GM18907 (cell line): ENCODE results near the gene SLCO2A1.
"Not testable (repeated sequence)": the region's sequence is repeated elsewhere in the genome, so short reads cannot be mapped to it uniquely, and the experiment has no call there.

Experiments used
- ATAC-seq: cut with Tn5 transposase; IDR thresholded peaks from one replicate; pipeline ENCODE4 v1.9.1; 2021; ENCODE audit warnings: mild to moderate bottlenecking, moderate library complexity; ENCODE audit not compliant: unreplicated experiment

The SLCO2A1 gene

DNA sequence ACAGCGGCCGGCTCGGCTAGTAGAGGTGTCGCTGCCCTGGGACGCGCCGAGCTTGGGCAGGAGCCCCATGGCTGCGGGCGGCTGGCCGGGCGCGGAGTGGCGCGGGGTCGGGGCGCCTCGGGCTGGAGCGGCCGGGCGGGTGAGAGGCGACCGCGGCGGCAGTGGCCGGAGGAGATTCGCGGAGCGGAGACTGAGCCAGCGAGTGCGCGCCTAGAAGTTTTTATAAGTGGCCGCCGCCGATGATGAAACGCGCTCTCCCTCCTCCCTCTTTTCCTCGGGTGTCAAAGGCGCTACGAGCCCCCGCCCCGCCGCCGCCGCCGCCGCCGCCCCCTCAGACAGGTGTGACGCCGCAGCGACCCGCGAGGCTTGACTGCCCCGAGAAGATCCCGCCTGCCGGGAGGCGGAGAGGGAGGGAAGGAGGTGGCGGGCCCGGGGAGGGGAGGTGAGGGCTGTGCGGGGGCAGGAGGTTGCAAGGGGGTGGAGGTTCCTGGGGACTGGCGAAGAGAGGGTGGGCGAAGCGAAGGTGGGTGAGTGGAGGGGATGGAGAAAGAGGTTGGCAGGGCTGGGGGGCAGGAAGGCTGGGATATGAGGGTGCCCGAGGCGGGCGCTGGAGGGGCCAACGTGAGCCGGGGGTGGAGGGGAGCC lies at the start of gene SLCO2A1:
Gene SLCO2A1 (minus strand): TSS at position 192 of the 645 bp plus-strand sequence. CDS start 123 bp downstream, at position 69.
- no peak for ATAC-seq

DNA sequence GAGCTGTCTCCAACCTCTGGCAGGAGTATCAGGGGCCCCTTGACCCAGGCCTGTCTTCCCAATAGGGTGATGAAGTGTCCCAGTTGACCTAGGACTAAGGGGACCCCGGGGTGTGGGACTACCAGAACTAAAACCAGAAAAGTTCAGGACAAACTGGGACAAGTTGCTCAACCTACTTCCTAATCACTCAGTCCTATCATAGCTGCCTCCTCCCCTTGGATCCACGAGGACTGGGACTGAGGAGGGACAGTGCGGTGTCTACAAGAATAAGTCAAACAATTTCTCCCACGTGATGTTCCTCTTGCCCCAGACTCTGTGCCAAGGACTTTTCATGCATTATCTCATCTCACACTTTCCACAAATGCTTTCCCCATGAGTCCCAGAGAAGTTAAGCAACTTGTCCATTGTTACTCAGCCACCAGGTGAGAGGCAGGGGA lies 49.4 kb upstream of the SLCO2A1 start:
- no peak for ATAC-seq

DNA sequence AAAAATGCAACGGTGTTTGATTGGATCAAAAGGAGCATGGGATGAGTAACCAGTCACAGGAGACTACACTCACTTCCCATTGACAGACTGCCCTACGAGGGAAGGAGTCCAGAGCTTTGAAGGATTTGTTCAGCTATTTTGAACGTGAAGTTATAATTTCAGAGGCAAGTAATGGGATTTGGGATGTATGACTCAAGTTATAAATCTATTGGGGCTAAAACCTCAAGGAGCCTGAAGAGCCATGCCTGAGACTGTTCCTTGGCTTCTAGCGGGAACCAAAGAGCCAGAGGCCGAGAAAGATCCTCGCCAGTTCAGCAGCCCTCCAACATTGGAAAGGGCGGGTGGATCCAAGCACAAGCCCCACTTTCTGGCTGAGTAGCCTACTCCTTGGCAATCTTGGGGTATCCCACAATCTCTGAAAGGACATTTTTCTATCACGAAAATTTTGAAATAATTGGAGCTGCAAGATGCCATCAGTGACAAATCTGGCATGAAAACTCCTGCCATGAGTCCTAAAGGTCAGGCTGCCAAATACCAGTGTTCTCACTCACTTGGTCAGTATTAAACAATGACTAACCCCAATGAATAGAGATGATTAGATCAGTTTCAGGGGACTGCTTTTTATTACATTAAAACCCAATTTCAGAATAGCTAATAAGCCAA lies 48.6 kb upstream of the SLCO2A1 start:
- no peak for ATAC-seq

DNA sequence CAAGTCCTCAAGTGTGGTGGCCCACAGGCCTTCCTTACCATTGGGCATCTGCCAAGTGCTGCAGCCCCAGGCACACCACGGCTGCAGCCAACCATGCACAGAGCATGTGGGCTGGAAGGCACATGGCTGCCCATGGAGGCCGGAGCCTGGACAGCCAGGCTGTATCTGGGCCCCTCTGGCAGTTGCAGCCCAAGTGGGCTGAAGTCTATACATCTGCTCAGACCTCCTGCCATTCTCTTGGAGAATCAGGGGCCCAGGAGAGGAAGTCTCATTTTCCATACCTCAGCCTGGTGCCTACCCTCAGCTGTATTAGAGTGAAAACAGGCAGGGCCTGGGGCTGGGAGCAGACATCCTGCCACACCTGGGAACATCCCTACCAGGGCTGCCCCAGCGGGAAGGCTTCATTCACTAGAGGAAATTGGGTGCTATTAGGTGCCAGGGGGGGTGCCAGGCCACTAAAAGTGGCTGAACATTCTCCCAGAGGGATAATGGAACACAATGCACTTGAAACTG lies 48.0 kb upstream of the SLCO2A1 start:
- no peak for ATAC-seq

DNA sequence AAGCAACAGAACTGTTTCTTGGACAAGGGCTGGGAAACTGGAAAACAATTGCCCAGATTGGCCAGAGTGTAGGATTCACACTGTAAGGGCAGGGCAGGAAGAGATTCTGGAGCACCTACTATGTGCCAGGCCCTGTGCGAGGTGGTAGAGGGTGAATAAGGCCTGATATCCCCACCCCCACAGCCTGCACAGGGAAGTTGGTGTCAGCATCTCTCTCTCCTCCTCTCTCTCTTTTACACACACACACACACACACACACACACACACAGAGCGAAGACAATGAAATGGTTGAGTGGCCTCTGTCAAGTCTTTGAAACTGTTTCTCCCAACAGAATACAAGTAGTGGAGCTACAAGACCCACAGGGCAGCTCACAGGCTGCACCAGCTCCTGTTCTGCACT lies 47.1 kb upstream of the SLCO2A1 start:
- no peak for ATAC-seq

DNA sequence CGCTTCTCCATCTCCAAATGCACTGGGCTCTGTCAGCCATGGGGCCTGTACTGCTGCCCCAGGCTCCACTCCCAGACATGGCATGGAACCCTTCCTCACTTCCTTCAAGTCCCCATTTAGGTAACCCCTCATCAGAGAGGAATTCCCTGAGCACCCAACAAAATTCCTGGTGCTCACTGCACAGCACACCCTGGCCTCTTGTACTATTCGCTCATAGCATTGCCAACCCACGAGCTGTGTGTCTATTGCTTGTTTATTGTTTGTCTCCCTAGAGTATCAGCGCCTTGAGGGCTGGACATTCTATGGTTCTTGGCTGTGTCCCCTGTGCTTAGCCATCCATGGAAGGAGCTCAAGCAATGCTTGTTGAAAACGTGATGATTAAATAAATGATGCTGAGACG lies 46.1 kb upstream of the SLCO2A1 start:
- no peak for ATAC-seq

DNA sequence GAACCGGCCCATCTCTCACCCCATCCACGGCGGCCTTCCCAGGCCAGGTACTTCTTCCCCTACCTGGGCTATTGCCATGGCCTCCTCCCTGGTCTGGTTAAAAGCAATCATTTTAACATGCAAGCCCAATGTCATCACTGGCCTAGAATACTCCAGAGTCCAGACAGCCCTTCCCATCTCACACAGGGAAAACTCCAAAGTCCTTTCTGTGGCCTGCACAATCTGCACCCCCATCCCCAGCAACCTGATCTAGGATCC lies 45.8 kb upstream of the SLCO2A1 start:
- ATAC-seq, result no peak

DNA sequence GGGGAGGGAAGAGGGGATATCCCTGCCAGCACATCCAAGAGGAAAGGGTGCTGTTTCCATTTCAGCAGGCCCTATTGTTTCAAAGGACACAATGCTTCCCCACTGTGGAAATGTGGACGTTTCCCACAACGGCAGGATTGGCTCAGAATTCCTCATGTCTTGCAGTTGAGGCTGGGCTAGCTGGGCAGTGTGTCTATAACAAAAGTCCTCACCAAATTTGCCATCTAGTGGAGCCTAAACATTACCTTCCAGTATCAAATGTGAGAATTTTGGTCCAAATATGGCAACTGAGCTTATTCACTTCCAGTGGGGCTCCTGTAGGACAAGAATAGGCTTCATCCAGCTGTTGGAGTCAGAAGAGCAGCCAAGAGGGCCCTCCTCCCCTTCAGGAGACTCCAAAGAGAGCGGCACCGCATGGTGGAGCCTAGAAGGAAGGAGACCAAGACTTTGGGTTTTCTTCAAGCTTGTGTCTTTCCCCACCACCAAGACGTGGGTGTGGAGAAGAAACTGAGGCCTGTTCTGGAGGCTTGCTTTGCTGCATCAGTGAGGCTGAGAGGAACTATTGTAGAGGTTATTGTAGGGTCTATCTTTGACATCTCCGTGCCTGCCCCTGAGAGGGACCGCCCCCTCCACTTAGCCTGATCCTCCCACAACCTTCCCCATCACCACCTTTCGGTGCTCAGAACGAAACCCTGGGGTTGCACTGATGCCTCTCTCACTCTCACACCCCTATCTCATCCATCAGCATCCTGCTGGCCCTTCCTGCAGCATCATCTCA lies 45.3 kb upstream of the SLCO2A1 start:
- ATAC-seq, result no peak

DNA sequence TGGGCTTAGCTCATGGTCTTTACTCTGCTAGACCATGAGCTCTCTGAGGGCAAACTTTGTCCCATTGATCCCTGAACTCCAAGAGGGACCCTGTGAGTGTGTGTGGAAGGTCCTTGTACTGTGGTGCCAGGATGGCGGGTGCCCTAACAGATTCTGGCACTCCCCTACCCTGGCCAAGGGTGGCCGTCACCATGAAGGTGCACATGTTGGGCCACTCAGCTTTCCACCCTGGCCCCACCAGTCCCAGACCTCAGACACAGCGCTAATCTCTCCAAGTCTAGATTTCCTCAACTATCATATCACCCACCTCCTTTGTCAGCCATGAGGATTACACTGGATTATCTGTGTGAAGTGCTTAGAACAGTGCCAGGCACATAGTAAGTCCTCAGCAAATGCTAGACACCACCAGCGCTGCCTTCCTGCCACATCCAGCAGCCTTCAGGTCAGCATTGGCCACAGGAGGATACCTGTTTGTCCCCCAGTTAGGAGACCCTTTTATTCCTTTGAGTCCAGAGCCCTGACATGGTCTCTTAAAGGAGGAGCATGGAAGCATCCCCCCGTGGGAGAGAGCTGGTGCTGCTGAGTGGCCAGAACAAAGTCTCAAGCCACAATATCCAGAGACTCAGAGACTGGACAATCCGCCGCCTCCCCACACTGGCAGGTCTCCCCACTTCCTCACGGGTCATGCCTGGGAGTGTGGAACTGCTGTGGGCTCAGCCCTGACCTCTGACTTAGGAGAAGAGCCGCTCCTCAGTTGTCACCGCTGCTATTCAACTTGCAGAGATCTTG lies 44.5 kb upstream of the SLCO2A1 start:
- no peak for ATAC-seq

DNA sequence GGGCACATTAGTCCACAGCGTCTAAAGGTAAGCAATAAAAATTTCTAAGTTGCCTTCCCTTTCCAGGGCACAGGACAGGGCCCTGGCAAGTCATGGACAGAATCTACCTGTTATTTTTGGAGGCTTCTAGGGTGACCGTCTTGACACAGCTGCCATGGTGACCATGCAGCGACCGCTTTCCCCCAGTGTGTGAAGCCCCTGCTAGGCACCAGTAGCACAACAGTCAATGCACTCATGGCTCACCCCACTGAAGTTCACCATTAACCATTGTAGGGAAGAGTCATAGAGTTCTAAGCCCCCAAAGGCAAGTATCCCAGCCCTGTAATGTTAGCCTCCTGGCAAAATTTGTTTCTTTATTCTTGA lies 43.8 kb upstream of the SLCO2A1 start:
- no peak for ATAC-seq

DNA sequence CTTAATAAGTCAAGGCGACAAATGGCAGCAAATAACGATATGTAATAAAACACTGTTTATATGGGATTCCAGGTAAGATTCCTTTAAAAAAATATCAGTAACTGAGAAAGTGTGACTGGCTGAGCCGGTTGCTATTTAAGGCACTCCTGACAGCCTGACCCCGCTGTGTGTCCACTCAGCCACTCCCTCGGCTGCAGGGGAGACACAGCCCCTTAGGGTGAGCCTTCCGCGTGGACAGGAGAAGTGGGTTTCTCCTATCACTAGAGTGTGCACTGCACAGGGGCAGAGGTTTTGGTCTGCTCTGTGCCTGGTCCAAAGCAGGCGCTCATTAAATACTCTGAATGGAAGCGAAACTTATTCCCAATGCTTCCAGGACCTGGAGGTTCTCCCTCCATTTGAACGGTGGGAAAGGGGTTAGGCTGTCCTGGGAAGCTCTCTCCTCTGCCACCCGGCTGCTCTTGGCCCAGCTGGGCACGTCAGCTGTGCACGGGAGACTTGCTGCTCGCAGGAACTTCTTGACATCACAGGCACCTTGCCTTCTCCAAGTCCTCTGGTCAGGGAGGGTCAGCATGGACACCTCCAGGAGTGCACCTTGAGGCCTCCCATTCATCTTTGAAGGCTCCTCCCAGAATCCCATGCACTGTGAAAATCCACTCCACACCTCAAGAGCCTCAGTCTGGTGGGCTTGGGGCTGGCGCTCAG lies 43.3 kb upstream of the SLCO2A1 start:
- no peak for ATAC-seq

DNA sequence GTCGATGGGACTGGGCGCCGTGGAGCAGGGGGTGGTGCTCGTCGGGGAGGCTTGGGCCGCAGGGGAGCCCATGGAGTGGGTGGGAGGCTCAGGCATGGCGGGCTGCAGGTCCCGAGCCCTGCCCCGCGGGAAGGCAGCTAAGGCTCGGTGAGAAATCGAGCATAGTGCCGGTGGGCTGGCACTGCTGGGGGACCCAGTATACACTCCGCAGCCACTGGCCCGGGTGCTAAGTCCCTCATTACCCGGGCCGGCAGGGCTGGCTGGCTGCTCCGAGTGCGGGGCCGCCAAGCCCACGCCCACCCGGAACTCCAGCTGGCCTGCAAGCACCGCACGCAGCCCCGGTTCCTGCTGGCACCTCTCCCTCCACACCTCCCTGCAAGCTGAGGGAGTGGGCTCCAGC lies 40.6 kb upstream of the SLCO2A1 start:
- not testable (repeated sequence) for ATAC-seq

DNA sequence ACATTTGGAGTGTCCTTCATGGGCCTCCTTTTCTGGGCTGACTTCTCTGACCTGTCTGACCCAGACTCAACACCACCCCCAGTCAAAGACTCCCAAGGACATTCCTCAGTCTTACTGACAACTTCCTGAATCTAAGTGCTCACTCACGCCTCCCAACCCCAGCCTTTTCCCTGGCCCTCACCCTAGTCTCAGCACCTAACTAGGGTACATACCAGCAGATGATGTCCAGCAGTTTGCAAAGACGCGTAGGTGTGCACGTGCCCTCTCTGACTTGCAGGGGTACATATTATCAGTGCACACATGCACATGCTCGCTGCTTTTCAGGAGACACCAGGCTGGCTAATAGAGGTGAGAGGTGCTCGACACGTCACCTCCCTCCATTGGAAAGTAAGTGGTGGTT lies 38.7 kb upstream of the SLCO2A1 start:
- ATAC-seq, result no peak

DNA sequence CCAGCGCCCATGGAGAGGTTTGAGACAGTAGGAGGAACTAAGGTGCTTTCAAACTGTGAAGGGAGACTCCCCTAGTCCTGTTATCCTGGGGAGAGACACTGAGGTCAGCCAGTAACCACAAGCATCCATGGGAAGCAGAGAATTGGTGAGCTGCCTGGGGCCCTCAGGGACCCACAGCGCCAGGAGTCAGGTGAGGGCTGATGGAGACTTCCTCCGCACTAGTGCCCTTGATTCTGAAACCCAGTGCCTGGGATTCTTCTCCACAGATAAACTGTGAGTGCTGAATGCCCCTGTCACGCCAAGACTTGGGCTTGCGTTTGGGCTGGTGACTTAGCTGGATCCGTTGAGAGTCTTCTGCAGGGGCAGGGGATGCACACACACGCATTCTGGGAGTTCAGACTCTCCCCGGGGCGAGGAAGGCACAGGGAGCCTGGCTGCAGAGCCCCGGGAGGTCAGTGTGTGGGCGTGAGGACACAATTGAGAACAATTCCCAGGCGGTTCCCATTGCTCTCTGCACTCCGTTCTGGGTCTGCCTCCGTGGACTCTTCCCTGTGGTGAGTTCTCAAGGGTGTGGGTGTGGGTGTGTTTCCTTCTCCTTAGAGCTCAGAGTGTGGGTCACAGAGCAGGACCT lies 37.9 kb upstream of the SLCO2A1 start:
- no peak for ATAC-seq

DNA sequence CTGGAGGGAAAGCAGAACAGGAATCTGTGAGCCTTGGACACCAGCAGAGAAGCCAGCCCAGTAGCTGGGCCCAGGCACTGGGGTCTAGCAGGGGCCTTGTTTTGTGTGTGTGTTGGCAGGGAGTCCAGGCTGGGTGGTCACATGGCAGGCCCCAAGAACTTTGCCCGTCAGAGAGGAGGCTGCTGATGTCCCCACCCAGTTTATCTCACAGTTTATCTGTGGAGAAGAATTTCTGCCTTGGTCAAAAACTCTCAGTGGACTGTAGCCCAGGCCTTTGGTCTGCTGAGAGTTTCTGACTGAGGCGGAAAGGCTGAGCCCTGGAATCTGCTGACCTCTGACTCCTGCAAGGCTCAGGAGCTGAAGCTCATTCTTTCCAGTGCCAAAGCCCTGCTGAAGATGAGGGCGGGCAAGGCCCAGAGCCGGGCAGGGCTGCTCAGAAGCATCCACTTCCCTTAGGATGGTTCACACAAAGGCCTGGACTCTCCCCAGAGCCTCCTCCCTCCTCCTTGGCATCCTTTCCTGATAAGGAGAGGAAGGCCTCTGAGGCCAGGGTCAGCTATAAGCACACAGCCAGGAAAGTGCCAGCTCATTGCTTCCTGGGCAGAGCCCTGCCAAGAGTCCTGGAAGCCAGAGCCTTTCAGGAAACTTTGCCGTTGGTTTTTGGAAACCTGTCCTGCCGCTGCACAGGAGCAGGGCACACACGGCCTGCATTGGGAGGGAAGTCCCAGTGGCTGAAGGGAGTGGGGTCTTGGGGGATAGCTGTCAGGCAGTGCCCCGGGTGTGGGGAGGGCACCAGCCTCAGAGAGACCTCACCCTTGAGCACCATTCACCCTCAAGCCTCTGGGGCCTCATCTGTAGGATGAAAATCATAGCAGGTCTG lies 37.2 kb upstream of the SLCO2A1 start:
- ATAC-seq, result no peak

DNA sequence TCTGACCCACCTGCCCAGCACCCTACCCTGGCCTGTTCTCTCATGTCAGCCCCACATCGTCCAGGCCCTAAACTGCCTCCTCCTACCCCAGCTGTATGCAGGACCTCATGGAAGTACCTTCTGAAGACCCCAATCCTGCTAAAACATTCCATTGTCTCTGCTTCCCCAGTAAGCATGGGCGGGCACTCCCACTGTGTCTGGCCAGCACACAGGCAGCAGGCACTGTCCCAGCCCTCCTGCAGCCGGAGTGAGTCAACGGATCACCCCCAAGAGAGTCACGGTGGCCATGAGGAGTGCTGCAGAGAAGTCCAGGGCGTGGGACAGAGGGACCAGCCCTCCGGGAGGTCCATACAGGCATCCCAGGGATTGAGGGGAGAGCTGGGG lies 36.4 kb upstream of the SLCO2A1 start:
- ATAC-seq, result no peak

DNA sequence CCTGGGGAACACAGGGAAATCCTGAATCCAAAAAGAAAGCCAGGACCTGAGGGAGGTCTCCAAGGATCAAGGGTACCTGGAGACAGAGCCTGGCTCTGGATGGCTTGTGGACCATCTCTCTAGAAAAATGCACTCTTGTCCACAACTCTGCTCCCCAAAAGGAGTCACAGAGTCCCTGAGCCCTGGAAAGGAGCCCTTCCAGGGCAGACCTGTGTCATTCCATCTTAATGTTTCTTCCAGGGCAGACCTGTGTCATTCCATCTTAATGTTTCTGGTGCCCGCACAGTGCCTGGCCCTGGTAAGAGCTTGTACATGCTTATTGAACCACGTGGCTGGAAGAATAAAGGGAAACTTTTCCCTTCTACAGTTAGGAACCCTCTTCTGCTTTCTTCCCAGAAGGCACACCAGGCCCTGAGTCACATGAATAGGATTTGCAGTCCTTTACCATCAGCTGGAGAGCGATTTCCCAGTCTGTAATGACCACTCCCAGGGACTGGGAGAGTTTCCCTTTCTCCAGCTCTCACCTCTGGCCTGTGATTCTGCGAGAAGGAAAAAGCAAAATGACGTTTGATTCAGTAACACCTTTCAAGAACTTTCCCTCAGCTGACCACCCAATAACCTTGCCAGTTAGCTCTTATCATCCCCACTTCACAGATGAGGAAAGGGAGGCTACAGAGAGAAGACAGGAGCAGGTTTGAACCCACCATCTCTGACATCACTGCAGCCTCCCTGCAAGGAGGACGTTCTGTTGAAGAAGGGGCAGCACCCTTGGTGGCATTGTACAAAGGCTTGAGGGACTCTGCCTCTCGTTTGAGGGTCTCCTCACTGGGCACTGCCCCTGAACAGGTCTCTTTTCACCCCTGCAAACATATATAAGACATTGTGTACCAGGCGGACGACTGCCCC lies 35.8 kb upstream of the SLCO2A1 start:
- no peak for ATAC-seq

DNA sequence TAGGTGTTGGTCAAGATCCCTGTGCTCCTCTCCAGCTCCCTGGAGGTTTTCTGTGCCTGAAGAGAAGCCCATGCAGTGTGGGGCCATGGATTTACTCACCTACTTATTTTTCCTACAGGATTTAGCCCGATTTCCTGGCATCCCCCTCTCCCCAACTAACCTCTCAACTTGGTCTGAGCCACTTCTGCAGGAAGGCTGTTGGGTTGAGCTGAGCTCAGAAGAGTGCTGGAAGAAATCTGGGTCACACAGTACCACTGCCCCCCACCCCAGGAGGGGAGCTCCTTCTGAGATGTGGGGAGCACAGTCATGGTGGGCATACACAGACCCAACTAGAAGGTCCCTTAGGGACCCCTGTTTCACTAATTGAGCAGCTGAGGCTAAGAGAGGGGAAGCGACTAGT lies 34.4 kb upstream of the SLCO2A1 start:
- ATAC-seq, result no peak
